Measurements from ENCODE around the gene CDC42EP4.

The CDC42EP4 gene

GRCh38 chr17:73346501-73347162 is 34.8 kb upstream of the CDC42EP4 start:
- H3K27ac ChIP-seq = no peak overlapping the region

GRCh38 chr17:73343739-73344454 is 32.1 kb upstream of the CDC42EP4 start:
- Histone ChIP-seq H3K9ac (no peak overlapping the region), H3K27me3 (ENCODE audit: control insufficient read depth, insufficient read depth, low read length) (no peaks in the 10 kb centered on the region), H3K4me3 (ENCODE audit: low read depth, low read length) (no peak overlapping the region), H3K27ac (no peak overlapping the region), H3K4me2 (ENCODE audit: low read length) (no peak overlapping the region), H3K9me3 (ENCODE audit: control insufficient read depth, low read length) (no peaks in the 10 kb centered on the region), H3K79me2 (no peaks in the 10 kb centered on the region), H3K4me1 (peaks cover 3% of the 10 kb centered on the region), H2AFZ (no peak overlapping the region), H3K36me3 (ENCODE audit: control insufficient read depth, insufficient read depth, low read length) (no peaks in the 10 kb centered on the region)
- no peak for TF ChIP-seq CTCF (IDR thresholded peaks at IDR 0.05)

More at GRCh38 chr17:73346501-73347162, 34.8 kb upstream of the CDC42EP4 start:
- Histone ChIP-seq H2AFZ (no peak overlapping the region), H3K36me3 (ENCODE audit: control insufficient read depth, insufficient read depth, low read length) (no peaks in the 10 kb centered on the region), H3K9ac (no peak overlapping the region), H3K79me2 (no peaks in the 10 kb centered on the region), H3K4me3 (ENCODE audit: low read depth, low read length) (no peak overlapping the region), H3K27me3 (ENCODE audit: control insufficient read depth, insufficient read depth, low read length) (no peaks in the 10 kb centered on the region), H3K9me3 (ENCODE audit: control insufficient read depth, low read length) (no peaks in the 10 kb centered on the region), H3K4me2 (ENCODE audit: low read length) (no peak overlapping the region), H3K4me1 (peaks cover 3% of the 10 kb centered on the region)
- no peak for TF ChIP-seq CTCF (IDR thresholded peaks at IDR 0.05)

- no peak overlapping the region for H3K4me3 ChIP-seq (ENCODE audit: low read depth, low read length)
- H3K9ac ChIP-seq = no peak overlapping the region
- H2AFZ ChIP-seq = peak overlapping the region; percentile 50
- H3K27me3 ChIP-seq (ENCODE audit: control insufficient read depth, insufficient read depth, low read length) = no peaks in the 10 kb centered on the region
- H3K4me1 ChIP-seq = peaks cover 3% of the 10 kb centered on the region
- H3K27ac ChIP-seq = no peak overlapping the region
- no peaks in the 10 kb centered on the region for H3K9me3 ChIP-seq (ENCODE audit: control insufficient read depth, low read length)
- no peaks in the 10 kb centered on the region for H3K79me2 ChIP-seq
- H3K36me3 ChIP-seq (ENCODE audit: control insufficient read depth, insufficient read depth, low read length) = no peaks in the 10 kb centered on the region
- no peak for TF ChIP-seq CTCF (IDR thresholded peaks at IDR 0.05)
- H3K4me2 ChIP-seq (ENCODE audit: low read length) = no peak overlapping the region
Observed at GRCh38 chr17:73343168-73343634, 31.4 kb upstream of the CDC42EP4 start.

GRCh38 chr17:73342541-73343167 is 30.9 kb upstream of the CDC42EP4 start:
- TF ChIP-seq CTCF (IDR thresholded peaks at IDR 0.05) = no peak
- no peaks in the 10 kb centered on the region for H3K27me3 ChIP-seq (ENCODE audit: control insufficient read depth, insufficient read depth, low read length)
- no peaks in the 10 kb centered on the region for H3K9me3 ChIP-seq (ENCODE audit: control insufficient read depth, low read length)
- no peaks in the 10 kb centered on the region for H3K79me2 ChIP-seq
- H3K27ac ChIP-seq = no peak overlapping the region
- peaks cover 3% of the 10 kb centered on the region for H3K4me1 ChIP-seq
- H3K4me2 ChIP-seq (ENCODE audit: low read length) = no peak overlapping the region
- no peak overlapping the region for H3K4me3 ChIP-seq (ENCODE audit: low read depth, low read length)
- no peak overlapping the region for H3K9ac ChIP-seq
- H3K36me3 ChIP-seq (ENCODE audit: control insufficient read depth, insufficient read depth, low read length) = no peaks in the 10 kb centered on the region
- no peak overlapping the region for H2AFZ ChIP-seq
